PFSK-1 (cell line): ENCODE data around the gene ABLIM2.

Experiments used
- FOXP2 ChIP-seq: optimal IDR thresholded peaks from 2 replicates; pipeline ENCODE3; 2011; ENCODE audit warnings: borderline replicate concordance, control low read depth, inconsistent platforms; ENCODE audit not compliant: insufficient read depth; ENCODE audit errors: extremely low read length, extremely low read depth
- POLR2AphosphoS5 ChIP-seq: IDR thresholded peaks from 2 replicates; pipeline ENCODE4 v1.6.1; 2012; ENCODE audit warnings: low read depth, mild to moderate bottlenecking, control low read depth, low read length, moderate library complexity
- SIN3A ChIP-seq: IDR thresholded peaks from 2 replicates; pipeline ENCODE4 v1.6.1; 2012; ENCODE audit warnings: mild to moderate bottlenecking, low read length, moderate library complexity, borderline replicate concordance; ENCODE audit not compliant: insufficient read depth
- TAF1 ChIP-seq: IDR thresholded peaks from 2 replicates; pipeline ENCODE4 v1.6.1; 2012; ENCODE audit warnings: low read length, control low read depth, borderline replicate concordance; ENCODE audit not compliant: insufficient read depth
- TF ChIP-seq, protein P1 (sequence below), 2 experiments: IDR thresholded peaks; 2 replicates each; pipeline versions ENCODE4 v1.6.1 to v1.8.0; 2011 to 2012; ENCODE audit warnings: low read depth in 2 of 2, low read length in 2 of 2, control low read depth in 1 of 2, inconsistent platforms in 1 of 2, mild to moderate bottlenecking in 1 of 2, moderate library complexity in 1 of 2; ENCODE audit not compliant: insufficient read depth in 1 of 2

Gene ABLIM2

DNA sequence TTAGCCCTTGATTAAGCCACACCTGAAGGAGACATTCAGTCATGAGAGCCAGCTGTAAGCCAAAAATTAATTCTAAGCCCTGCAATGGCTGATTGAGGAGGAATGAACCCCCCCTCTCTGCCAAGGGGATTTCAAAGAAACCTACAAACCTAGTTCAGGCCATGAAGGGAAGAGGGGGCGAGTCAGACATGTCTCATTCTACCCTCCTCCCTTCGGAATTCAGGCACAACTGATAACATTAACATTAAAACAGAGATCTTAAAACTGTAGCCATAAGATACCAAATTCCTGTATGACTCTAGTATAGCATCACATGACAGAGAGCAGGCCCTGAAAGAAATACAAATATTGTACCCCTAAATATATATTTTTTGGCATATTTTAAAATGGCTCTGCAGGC is 178.6 kb downstream of the ABLIM2 start:
- no peak for TF ChIP-seq FOXP2
- TF ChIP-seq POLR2AphosphoS5: no peak
- no peak for TF ChIP-seq SIN3A
- no peak for TF ChIP-seq TAF1
- TF ChIP-seq, protein P1, sequence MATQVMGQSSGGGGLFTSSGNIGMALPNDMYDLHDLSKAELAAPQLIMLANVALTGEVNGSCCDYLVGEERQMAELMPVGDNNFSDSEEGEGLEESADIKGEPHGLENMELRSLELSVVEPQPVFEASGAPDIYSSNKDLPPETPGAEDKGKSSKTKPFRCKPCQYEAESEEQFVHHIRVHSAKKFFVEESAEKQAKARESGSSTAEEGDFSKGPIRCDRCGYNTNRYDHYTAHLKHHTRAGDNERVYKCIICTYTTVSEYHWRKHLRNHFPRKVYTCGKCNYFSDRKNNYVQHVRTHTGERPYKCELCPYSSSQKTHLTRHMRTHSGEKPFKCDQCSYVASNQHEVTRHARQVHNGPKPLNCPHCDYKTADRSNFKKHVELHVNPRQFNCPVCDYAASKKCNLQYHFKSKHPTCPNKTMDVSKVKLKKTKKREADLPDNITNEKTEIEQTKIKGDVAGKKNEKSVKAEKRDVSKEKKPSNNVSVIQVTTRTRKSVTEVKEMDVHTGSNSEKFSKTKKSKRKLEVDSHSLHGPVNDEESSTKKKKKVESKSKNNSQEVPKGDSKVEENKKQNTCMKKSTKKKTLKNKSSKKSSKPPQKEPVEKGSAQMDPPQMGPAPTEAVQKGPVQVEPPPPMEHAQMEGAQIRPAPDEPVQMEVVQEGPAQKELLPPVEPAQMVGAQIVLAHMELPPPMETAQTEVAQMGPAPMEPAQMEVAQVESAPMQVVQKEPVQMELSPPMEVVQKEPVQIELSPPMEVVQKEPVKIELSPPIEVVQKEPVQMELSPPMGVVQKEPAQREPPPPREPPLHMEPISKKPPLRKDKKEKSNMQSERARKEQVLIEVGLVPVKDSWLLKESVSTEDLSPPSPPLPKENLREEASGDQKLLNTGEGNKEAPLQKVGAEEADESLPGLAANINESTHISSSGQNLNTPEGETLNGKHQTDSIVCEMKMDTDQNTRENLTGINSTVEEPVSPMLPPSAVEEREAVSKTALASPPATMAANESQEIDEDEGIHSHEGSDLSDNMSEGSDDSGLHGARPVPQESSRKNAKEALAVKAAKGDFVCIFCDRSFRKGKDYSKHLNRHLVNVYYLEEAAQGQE (IDR thresholded peaks at IDR 0.05; ENCODE audit: insufficient read depth in 1 of 2, low read depth in 2 of 2, low read length in 2 of 2): no peak

DNA sequence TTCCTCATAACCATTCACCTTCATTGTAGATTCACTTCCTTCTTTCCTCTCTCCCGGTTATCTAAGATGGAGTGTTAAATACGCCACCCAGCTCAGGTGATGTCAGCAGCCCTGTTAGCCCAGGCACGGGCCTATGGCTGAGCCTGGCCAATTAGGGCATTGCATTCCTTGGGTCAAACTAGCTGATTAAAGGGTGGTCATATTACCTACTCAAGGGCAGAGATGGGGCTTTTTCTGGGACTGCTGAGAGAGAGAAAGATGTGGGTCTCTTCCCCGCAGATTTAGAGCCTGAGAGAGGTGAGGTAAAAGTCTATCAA is 179.0 kb downstream of the ABLIM2 start:
- TF ChIP-seq TAF1: no peak
- TF ChIP-seq SIN3A: no peak
- TF ChIP-seq POLR2AphosphoS5: no peak
- TF ChIP-seq, protein P1 (IDR thresholded peaks at IDR 0.05; ENCODE audit: insufficient read depth in 1 of 2, low read depth in 2 of 2, low read length in 2 of 2): no peak

DNA sequence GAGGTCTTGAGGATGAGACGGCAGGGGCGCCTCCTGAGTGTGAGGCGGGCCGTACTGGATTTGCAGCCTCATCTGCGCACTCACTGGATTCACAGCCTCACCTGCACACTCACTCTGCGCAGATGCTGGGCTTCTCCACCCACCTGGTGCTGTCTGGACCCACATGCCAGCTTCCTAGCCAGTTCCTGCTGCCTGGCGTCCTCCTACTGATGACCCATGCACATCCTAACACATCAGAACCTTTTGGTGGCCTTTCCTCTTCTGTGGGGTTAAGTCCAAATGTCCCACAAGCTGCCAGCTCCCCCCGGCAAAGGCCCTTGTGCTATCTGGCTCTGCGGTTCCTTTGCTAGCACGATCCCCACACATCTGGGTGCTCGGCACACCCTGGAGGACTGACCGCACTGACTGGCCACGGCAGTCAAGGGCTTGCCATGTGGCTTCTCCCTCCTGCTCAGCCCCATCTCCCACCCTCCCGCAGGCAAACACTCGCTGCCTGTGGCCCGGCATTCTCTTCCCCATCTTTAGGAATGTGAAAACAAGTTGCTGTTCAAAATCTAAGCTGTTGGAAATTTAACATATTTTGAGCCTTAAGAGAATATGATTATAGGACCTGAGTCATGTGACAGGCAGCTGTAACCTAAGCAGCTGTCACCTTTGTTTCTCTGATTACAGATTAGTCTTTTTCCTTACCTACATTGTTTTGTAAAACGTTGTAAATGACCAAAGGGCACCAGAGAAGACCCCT is 179.5 kb downstream of the ABLIM2 start:
- TF ChIP-seq FOXP2 (no peak), TAF1 (no peak)

DNA sequence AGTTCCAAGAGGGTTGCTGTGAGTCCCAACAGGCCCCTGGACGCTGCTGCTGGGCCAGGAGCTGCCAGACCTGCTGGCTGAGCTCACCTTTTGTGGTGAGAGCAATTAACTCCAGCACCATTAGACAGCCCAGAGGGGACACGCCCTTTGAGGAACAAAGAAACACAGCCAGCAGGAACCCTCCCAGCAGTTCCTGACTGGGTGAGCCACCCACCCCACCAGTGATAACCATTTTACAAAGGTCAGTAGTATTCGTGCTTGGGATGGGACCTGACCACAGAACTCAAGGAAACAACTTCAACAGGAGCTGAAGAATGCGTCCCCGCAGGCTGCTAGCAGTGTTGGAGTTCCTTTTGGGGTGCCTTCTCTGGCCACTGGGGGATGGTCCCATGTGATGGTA is 180.1 kb downstream of the ABLIM2 start:
- TF ChIP-seq SIN3A: no peak
- TF ChIP-seq FOXP2: no peak
- TF ChIP-seq POLR2AphosphoS5: no peak
- TF ChIP-seq, protein P1 (IDR thresholded peaks at IDR 0.05; ENCODE audit: insufficient read depth in 1 of 2, low read depth in 2 of 2, low read length in 2 of 2): no peak
- TF ChIP-seq TAF1: no peak

DNA sequence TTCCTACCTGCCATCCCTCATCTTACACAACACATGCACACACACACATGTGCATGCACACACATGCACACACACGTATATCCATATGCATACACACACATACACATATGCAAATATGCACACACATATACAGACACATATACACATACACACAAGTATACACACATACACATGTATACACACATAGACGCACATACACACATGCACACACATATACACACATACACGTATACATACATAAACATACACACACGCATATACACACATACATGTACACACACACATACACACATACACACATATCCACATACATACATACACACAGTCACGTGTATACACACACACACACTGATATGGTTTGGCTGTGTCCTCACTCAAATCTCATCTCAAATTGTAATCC is 182.0 kb downstream of the ABLIM2 start:
- TF ChIP-seq, protein P1 (IDR thresholded peaks at IDR 0.05; ENCODE audit: insufficient read depth in 1 of 2, low read depth in 2 of 2, low read length in 2 of 2): no peak
- no peak for TF ChIP-seq FOXP2
- no peak for TF ChIP-seq SIN3A
- TF ChIP-seq POLR2AphosphoS5: no peak
